SKM-1 treated with dmso at 0.1 percent for 144 hours (cell line): ENCODE data around the gene FOXC1.

ENCODE experiments used
- DNase-seq: peaks from one replicate; lab custom pipeline; 2025; ENCODE audit not compliant: unreplicated experiment; lab: John Stamatoyannopoulos, UW

FOXC1 gene

GRCh38 chr6:1598886-1599285 is 10.8 kb upstream of the FOXC1 start:
- DNase-seq, result no peak

- DNase-seq, result no peak
Measured at GRCh38 chr6:1599469-1599868, 10.2 kb upstream of the FOXC1 start.

DNA sequence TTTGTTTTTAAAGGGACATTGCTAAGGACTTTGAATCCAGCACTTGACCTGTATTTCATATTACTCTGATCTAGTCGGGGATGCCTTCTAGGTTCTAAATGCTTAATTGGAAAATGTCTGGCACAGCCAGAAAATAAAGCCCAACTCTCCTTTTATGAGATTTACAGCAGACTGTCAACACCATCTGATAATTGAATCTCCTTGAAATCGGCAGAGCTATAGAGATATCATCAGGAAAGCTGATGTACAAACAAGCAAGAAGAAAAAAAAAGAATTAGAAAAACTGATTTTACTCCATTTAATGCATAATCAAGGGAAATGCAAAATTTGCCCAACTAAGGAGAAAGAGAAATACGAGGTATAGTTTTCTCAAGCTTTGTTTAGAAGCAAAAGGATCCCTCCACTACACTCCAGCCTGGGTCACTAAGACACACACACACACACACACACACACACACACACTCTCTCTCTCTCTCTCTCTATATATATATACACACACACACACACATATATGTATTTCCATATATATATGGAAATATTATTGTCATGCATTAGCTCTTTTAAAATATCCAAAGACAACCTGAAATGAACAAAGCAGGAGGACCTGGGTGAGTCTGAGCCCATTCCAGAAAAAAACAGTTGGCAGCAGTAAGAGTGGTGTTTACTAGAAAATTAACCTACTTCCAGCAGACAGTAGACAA is 9.5 kb upstream of the FOXC1 start:
- no peak for DNase-seq

DNA sequence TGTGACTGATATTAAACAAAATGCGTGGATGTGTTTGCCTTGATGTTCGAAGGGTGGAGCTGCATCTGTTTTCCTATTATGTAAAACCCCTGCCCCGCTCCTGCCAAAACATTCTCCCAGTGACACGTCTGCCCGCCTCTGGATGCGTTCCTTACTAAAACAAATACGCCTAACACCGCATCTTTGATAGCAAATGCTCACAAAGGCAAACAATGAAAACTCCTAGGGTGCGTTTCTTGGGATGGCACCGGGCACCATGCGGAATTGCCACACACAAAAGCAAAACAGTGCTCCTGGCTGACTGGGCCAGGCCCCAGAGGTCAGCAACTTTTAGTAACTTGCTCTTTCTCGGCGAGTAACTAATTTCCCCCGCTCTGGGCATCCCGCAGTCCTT is 9.0 kb upstream of the FOXC1 start:
- DNase-seq, result no peak

DNA sequence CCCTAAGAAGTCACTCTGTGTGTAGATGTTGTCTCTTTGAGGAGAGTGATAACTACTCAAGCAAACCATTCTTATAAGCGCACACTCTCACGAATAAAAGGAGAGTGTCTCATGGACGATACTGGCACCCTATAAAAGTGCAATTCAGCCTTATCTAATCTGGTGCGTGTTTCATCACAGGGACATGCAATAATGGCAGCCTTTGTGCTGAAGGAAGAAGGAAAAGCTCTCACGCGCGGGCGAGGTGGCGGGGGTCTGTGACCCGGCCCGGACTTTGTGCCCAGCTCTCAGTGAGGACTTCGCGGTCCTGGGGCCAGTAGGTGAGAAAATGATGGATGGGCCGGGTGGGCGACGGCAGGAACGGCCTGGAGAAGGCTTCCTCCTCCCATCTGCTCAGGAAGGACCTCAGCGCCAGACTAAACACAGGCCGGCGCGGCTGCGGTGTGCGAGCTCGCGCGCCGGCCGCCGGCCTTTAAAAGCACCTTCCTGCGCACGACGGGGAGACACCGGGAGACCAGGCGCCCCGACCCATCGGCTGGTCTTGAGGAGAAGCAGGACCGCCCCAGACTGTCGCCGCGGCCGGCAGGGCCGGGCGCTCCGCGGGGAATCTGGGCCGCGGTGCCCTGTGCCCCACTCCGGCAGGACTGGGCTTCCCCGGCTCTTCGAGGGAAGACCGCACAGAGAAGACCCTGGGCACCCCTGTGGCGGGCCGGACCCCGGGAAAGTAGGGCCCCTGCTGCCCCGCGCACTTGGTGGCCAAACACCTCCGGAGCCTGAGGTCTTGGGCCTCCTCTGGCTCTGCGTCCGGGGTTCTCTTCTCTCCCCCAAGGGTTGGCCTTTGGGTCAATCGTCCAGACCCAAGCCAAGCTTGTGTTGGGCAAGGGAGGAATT is 8.3 kb upstream of the FOXC1 start:
- DNase-seq, result no peak

DNA sequence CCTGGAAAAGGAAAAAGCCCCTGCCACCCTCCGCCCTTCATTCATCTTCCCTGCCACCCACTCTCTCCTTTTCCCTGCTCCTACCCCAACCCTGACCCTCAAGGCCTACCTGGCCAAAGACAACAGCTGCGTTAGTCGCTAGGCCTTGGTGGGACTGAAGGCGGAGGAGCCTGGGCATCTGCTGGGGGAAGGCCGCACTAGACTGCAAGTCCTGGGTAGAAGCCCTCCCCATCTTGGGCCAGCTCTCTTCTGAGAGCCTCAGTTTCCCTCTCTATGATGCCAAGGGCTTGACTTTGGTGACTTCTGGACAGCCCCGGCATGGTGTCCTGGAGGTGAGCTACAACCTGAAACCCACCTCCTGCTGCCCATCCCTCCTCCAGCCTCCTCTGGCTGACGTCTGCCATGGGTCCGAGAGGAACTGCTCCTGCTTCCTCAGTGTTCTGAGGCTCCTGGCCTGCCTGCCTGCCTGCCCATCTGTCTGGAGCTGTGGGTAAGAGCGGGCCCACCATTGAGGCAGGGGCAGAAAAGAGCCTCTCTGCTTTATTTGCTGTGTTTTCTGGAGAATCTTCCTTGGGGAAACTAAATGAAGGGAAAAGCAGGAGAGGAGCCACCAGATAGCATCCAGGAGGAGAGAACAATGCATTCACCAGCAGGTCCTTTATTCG is 7.5 kb upstream of the FOXC1 start:
- no peak for DNase-seq

DNA sequence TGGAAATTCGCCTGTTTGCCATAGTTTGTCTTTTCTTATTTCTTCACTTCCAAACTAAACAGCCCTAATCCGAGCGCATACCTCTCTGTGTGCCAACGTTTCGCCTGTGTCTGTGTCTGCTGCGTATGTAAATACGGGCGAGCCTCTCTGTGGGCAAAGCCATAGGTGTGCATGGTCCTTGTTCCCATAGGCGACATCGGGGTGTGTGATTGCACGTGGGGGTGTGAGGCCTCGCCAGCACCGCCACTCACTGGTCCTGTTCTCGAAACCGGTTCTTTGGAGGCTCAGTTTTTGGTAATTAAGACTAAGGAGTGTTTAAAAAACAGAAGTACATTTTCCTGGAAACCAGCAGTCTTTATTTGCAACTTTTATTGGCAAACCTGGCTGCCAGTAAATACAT is 6.0 kb upstream of the FOXC1 start:
- DNase-seq, result no peak

- DNase-seq, result peak; percentile 58
Measured at GRCh38 chr6:1604158-1605003, 5.3 kb upstream of the FOXC1 start.

- no peak for DNase-seq
Measured at GRCh38 chr6:1605004-1605892, 4.5 kb upstream of the FOXC1 start.

- no peak for DNase-seq
Measured at GRCh38 chr6:1605893-1606779, 3.6 kb upstream of the FOXC1 start.

DNA sequence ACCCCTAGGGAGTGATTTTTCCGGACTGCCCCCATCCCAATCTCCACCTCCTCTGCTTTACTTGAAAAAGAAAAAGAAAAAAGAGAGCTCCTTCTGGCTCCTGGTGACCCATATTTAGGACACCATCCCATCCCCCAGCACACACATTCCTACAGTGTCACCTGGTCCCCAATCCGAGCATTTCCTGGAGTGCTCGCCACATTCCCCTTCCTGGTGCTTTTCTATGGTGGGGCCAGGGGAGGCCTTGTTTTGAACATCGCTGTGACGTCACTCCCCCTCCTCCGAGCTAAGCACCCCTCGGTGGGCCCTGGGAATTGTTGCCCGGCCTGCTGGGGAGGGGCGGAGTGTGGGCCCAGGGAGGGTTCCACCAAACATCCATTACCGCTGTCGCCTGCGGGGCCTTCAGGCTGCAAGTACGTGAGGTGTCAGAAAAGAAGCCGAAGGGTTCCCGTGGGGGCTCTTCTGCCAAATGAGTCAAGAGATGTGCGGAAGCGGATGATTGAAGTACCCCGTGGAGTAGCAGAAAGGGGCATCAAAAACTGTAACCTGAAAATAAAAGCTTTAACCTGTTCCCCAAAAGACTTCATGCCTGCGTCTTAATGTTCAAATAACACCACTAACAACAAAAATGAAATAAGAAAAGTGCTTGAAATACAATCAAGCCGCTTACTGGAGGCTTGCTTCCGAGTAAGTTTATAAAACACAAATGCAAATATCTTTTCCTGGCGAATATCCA is 2.8 kb upstream of the FOXC1 start:
- DNase-seq, result no peak

GRCh38 chr6:1607516-1608221 is 2.0 kb upstream of the FOXC1 start:
- no peak for DNase-seq

DNA sequence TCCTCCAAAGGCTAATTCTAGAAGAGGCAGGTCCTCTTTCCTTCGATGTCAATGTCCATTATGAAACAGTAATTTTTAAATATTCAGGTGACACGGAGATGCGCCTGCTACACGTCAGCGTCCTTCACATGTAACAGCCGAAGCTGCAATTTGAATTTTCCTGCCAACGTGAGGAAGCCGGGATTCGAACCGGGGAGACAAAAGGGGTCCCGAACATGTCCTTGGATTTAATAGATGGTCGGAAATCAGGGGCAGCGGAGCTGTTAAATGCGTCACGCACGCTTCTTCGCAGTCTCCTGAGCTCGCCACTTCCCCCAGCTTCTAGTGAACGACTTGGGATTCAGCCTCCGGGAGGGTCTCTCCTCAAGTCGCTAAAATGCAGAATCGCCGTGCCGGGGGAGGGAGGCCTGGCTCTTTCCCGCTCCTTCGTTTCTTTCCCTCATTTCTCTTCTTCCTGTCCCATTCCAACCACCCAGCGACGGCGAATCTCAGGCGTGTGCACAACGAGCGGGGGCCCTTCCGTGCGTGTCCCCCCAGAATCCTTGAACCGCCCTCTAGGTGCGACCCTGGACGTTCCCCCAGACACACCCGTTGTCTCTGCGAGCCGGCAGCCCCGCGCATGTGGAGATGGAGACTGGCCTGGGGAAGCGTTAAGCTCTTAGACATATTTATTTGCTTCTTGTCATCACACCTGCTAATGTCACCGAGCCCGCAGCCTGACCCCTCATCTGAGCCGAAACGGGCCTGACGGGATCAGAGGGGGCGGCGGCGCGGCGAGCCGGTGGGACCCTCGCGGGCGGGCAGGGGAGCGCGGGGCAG is 1.3 kb upstream of the FOXC1 start:
- no peak for DNase-seq

GRCh38 chr6:1609041-1609647 is 571 bp upstream of the FOXC1 start:
- DNase-seq, result no peak

DNA sequence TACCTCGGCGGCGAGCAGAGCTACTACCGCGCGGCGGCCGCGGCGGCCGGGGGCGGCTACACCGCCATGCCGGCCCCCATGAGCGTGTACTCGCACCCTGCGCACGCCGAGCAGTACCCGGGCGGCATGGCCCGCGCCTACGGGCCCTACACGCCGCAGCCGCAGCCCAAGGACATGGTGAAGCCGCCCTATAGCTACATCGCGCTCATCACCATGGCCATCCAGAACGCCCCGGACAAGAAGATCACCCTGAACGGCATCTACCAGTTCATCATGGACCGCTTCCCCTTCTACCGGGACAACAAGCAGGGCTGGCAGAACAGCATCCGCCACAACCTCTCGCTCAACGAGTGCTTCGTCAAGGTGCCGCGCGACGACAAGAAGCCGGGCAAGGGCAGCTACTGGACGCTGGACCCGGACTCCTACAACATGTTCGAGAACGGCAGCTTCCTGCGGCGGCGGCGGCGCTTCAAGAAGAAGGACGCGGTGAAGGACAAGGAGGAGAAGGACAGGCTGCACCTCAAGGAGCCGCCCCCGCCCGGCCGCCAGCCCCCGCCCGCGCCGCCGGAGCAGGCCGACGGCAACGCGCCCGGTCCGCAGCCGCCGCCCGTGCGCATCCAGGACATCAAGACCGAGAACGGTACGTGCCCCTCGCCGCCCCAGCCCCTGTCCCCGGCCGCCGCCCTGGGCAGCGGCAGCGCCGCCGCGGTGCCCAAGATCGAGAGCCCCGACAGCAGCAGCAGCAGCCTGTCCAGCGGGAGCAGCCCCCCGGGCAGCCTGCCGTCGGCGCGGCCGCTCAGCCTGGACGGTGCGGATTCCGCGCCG is 994 bp downstream of the FOXC1 start:
- no peak for DNase-seq

DNA sequence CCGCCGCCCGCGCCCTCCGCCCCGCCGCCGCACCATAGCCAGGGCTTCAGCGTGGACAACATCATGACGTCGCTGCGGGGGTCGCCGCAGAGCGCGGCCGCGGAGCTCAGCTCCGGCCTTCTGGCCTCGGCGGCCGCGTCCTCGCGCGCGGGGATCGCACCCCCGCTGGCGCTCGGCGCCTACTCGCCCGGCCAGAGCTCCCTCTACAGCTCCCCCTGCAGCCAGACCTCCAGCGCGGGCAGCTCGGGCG is 1.5 kb downstream of the FOXC1 start:
- no peak for DNase-seq
